CD4-positive, CD25-positive, alpha-beta regulatory T cell (primary cell): ENCODE results near the gene ZNG1B. TPM values are rescaled to one million over a fixed set of nuclear protein-coding genes. Genes with fewer than 3 reads are reported as not detected.
"Not testable (repeated sequence)": the region's sequence is repeated elsewhere in the genome, so short reads cannot be mapped to it uniquely, and the experiment has no call there.

Source experiments
- ATAC-seq, 2 donors: fragments of 150-1000 bp; cut with Tn5 transposase; one replicate each; pipeline ENCODE4 v1.10.0; 2021; ENCODE audit warnings: low read depth in 2 of 2, moderate number of reproducible peaks in 2 of 2, moderate library complexity in 1 of 2
- DNase-seq, 3 donors: peaks; one replicate each; pipeline versions ENCODE4 v3.0.0 to v3.0.0-alpha.2; 2012 to 2022; ENCODE audit warnings: mixed read lengths in 1 of 3
- H3K27ac ChIP-seq: one replicate; pipeline ENCODE4 v1.7.0; 2013; ENCODE audit warnings: mild to moderate bottlenecking, low read length; ENCODE audit not compliant: insufficient read depth, poor library complexity, severe bottlenecking
- H3K27me3 ChIP-seq: one replicate; pipeline ENCODE4 v1.7.0; 2013; ENCODE audit warnings: low read length; ENCODE audit not compliant: control insufficient read depth, insufficient read depth
- H3K36me3 ChIP-seq: one replicate; pipeline ENCODE4 v1.7.0; 2013; ENCODE audit warnings: mild to moderate bottlenecking, low read length, moderate library complexity; ENCODE audit not compliant: control insufficient read depth, insufficient read depth
- H3K4me1 ChIP-seq: 2 replicates; pipeline ENCODE4 v1.7.0; 2013; ENCODE audit warnings: mild to moderate bottlenecking, low read length; ENCODE audit not compliant: insufficient read depth, control insufficient read depth, poor library complexity, severe bottlenecking
- H3K4me3 ChIP-seq: one replicate; pipeline ENCODE4 v1.7.0; 2013; ENCODE audit warnings: low read depth, mild to moderate bottlenecking, low read length, moderate library complexity
- H3K9me3 ChIP-seq, 2 experiments: 1 replicate in 1 of 2; 2 replicates in 1 of 2; pipeline ENCODE4 v1.7.0; 2013; ENCODE audit warnings: low read length in 2 of 2, mild to moderate bottlenecking in 1 of 2, moderate library complexity in 1 of 2; ENCODE audit not compliant: control insufficient read depth in 2 of 2
- H3K27ac Mint-ChIP-seq, 3 donors: one replicate each; pipeline ENCODE4 v1.8.0; 2020 to 2022; ENCODE audit warnings: mild to moderate bottlenecking in 3 of 3, mixed read lengths in 3 of 3, moderate library complexity in 2 of 3
- H3K27me3 Mint-ChIP-seq: one replicate; pipeline ENCODE4 v1.8.0; 2022; ENCODE audit warnings: mild to moderate bottlenecking, mixed read lengths
- H3K36me3 Mint-ChIP-seq: one replicate; pipeline ENCODE4 v1.8.0; 2020; ENCODE audit warnings: mixed read lengths
- H3K4me1 Mint-ChIP-seq, 4 donors: one replicate each; pipeline ENCODE4 v1.8.0; 2020 to 2022; ENCODE audit warnings: mixed read lengths in 4 of 4, mild to moderate bottlenecking in 1 of 4
- H3K4me3 Mint-ChIP-seq, 4 donors: one replicate each; pipeline ENCODE4 v1.8.0; 2020 to 2022; ENCODE audit warnings: mild to moderate bottlenecking in 4 of 4, mixed read lengths in 4 of 4, moderate library complexity in 3 of 4
- H3K9me3 Mint-ChIP-seq, 7 donors: one replicate each; pipeline ENCODE4 v1.8.0; 2020 to 2022; ENCODE audit warnings: mixed read lengths in 7 of 7, mild to moderate bottlenecking in 3 of 7, moderate library complexity in 2 of 7
- polyA plus RNA-seq, 4 donors: library from polyadenylated mRNA; unstranded; fragments of 300-500 nt; fragmentation: Illumina TruSeq; gene quantifications; one replicate each; pipeline ENCODE4 v1.2.3, GENCODE V29; 2021
- total RNA-seq: library from RNA; stranded (reverse); gene quantifications from one replicate; pipeline ENCODE4 v1.2.3, GENCODE V29; 2022

Gene ZNG1B
- total and polyA plus RNA-seq, 5 donors from 2014 or later = 22.2 to 35.5 (median 32.8) TPM

DNA sequence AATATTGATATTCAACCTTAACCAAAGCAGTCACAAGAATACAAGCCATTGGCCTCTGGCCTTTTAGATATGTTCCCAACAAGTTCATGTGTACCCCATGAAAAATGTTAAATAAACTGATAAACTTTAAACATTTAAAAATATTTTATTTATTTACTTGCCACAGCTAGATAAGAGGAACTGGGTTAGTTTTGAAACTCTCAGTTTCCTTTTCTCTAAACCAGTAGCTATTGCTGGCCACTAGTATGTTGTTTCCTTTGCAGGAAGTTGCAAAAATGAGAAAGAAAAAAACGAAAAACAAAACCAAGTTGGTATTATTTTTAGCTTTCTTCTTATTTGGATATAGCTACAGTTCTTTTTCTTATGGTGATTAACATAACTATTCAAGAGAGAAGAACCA, 5.7 kb upstream of the ZNG1B start:
- H3K4me1 Mint-ChIP-seq, ATAC-seq, H3K27ac ChIP-seq, H3K4me1 ChIP-seq, H3K9me3 Mint-ChIP-seq, H3K27me3 ChIP-seq, H3K27ac Mint-ChIP-seq, H3K36me3 ChIP-seq, H3K9me3 ChIP-seq, H3K36me3 Mint-ChIP-seq, H3K4me3 Mint-ChIP-seq, H3K4me3 ChIP-seq: not testable (repeated sequence)
- DNase-seq = peak in 2 of 3 donors; percentile 5 to 63
- H3K27me3 Mint-ChIP-seq = peaks cover 10% of the 10 kb centered on the region

DNA sequence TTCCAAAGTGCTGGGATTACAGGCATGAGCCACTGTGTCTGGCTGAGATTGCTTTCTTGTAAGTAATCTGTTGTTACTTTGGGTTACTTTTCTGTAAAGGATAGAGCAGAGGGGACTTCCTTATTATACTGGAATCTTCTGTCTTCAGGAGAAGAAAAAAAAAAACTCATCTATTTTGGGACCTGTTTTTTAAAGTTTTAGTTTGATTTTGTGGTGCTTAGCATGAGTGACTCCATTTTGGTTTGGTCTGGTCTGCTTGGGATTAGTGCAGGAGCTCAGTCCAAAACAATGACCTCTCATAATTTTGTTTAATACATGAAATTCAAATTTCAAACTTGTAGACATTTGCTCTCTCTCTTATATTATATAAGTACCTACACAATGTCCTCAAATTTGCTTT, 4.0 kb upstream of the ZNG1B start:
- not testable (repeated sequence) for H3K4me1 ChIP-seq, H3K9me3 Mint-ChIP-seq, H3K36me3 Mint-ChIP-seq

DNA sequence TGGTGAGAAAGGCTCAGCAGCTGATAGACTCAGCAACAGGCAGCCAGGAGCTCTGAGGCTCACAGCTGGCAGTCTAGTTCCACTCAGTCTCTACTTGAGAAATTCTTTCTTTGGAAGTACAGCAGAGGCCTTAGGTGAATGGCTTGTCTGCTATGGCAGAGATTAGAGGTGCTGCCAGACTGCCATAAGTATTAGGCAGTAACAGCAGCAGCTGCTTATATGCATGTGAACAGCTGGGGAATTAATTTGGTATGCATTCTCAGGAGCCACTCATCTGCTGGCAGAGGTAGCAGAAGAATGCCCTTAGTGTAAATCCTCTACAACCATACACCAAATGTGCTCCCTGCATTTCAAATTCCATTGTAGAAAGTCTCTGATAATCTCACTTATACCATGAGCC, 28.3 kb downstream of the ZNG1B start:
- not testable (repeated sequence) for H3K27me3 Mint-ChIP-seq, H3K27ac Mint-ChIP-seq, H3K9me3 Mint-ChIP-seq, H3K4me1 ChIP-seq, H3K36me3 Mint-ChIP-seq, H3K36me3 ChIP-seq, H3K4me3 Mint-ChIP-seq, H3K4me1 Mint-ChIP-seq, H3K27me3 ChIP-seq, ATAC-seq, DNase-seq, H3K9me3 ChIP-seq, H3K27ac ChIP-seq, H3K4me3 ChIP-seq

More for the DNA sequence above, 4.0 kb upstream of the ZNG1B start:
- H3K36me3 ChIP-seq, ATAC-seq, H3K4me3 Mint-ChIP-seq, H3K27me3 ChIP-seq, H3K27ac Mint-ChIP-seq, H3K27ac ChIP-seq, DNase-seq, H3K4me1 Mint-ChIP-seq, H3K9me3 ChIP-seq, H3K4me3 ChIP-seq, H3K27me3 Mint-ChIP-seq: not testable (repeated sequence)

DNA sequence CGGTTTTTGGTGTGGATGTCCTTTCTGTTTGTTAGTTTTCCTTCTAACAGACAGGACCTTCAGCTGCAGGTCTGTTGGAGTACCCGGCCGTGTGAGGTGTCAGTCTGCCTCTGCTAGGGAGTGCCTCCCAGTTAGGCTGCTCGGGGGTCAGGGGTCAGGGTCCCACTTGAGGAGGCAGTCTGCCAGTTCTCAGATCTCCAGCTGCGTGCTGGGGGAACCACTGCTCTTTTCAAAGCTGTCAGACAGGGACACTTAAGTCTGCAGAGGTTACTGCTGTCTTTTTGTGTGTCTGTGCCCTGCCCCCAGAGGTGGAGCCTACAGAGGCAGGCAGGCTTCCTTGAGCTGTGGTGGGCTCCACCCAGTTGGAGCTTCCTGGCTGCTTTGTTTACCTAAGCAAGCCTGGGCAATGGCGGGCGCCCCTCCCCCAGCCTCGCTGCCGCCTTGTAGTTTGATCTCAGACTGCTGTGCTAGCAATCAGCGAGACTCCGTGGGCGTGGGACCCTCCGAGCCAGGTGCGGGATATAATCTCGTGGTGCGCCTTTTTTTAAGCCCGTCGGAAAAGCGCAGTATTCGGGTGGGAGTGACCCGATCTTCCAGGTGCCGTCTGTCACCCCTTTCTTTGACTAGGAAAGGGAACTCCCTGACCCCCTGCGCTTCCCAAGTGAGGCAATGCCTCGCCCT, 39.3 kb downstream of the ZNG1B start:
- H3K27ac Mint-ChIP-seq, H3K4me1 ChIP-seq, ATAC-seq, H3K9me3 ChIP-seq, H3K27me3 Mint-ChIP-seq, H3K4me3 Mint-ChIP-seq, H3K27ac ChIP-seq, H3K36me3 Mint-ChIP-seq, H3K27me3 ChIP-seq, H3K36me3 ChIP-seq, H3K9me3 Mint-ChIP-seq, H3K4me1 Mint-ChIP-seq, DNase-seq, H3K4me3 ChIP-seq: not testable (repeated sequence)

DNA sequence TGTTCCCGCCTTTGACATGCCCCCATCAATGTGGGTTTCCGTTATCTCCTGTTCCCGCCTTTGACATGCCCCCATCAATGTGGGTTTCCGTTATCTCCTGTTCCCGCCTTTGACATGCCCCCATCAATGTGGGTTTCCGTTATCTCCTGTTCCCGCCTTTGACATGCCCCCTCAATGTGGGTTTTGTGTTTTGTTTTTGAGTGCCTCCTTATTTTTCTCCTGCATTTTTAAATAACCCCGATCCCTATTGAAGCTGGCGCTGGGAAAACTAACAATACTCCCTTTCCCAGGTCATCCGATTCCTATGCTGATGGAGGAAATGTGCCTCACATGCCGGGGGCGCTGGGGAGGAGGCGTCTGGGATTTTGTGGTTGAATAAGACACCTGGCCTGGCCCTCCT, 59.0 kb downstream of the ZNG1B start:
- not testable (repeated sequence) for H3K27me3 ChIP-seq, H3K9me3 ChIP-seq, H3K4me3 ChIP-seq, H3K9me3 Mint-ChIP-seq, H3K36me3 Mint-ChIP-seq, H3K27ac ChIP-seq, H3K4me1 ChIP-seq, H3K27ac Mint-ChIP-seq, H3K36me3 ChIP-seq, DNase-seq, H3K27me3 Mint-ChIP-seq, ATAC-seq, H3K4me3 Mint-ChIP-seq
- H3K4me1 Mint-ChIP-seq = peaks cover 0 to 17% (median 1%) of the 10 kb centered on the region in 4 donors

DNA sequence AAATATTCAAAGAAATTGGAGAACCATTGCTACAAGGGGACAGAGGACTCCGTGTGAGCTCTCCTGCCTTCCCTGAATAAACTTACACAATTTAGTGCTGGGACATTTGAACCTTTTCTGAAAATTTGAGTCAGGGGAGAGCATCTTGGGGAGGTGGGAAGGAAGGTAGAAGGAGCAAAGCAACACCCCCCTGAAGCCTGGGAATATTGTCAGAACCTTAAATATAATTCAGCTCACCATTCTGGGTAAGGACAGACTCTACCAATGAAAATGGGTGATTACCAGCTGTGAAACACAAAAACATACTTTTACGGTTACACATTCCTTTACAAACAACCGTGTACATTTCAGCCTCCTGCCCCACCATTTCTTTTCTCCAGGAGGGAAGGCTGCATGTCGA, 60.9 kb downstream of the ZNG1B start, which contains the start of gene FOXD4L1:
TSS of gene FOXD4L1 (plus strand) at position 301 of the 400 bp plus-strand sequence. CDS start 592 bp downstream, outside the sequence.
- not testable (repeated sequence) for H3K9me3 Mint-ChIP-seq, DNase-seq, ATAC-seq, H3K27ac Mint-ChIP-seq, H3K27ac ChIP-seq, H3K27me3 ChIP-seq, H3K9me3 ChIP-seq, H3K36me3 ChIP-seq, H3K4me3 ChIP-seq, H3K36me3 Mint-ChIP-seq
- Mint-ChIP-seq H3K4me3 (peak within 1 kb of the TSS in 3 of 4 donors; percentile 52 to 79 (median 69)), H3K27me3 (peaks cover 11% of the 10 kb centered on the region), H3K4me1 (peaks cover 5 to 29% (median 5%) of the 10 kb centered on the region in 4 donors)
- peaks cover 12% of the 10 kb centered on the region for H3K4me1 ChIP-seq

DNA sequence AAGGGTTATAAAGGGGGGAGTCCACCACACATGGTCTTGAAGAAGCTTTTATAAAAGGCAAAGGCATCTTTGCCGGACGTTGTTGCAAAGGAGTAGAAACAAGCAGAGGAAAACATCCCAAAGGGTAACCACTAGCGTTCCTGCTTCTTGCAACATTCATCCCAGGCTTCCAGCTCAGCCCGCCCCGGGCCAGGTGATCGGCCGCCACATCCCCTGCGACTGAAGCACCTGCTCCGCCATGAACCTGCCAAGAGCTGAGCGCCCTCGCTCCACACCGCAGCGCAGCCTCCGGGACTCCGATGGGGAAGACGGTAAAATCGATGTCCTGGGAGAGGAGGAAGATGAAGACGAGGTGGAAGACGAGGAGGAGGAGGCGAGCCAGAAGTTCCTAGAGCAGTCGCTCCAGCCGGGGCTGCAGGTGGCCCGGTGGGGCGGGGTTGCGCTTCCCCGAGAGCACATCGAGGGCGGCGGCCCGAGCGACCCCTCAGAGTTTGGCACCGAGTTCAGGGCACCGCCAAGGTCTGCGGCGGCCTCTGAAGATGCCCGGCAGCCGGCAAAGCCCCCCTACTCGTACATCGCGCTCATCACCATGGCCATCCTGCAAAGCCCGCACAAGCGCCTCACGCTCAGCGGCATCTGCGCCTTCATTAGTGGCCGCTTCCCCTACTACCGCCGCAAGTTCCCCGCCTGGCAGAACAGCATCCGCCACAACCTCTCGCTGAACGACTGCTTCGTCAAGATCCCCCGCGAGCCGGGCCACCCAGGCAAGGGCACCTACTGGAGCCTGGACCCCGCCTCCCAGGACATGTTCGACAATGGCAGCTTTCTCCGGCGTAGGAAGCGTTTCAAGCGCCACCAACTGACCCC, 61.8 kb downstream of the ZNG1B start:
- H3K27ac ChIP-seq, H3K36me3 Mint-ChIP-seq, H3K27me3 ChIP-seq, H3K27ac Mint-ChIP-seq, H3K36me3 ChIP-seq, ATAC-seq, H3K9me3 ChIP-seq, H3K9me3 Mint-ChIP-seq, H3K4me3 ChIP-seq: not testable (repeated sequence)
- Mint-ChIP-seq H3K27me3 (peaks cover 15% of the 10 kb centered on the region), H3K4me3 (peak overlapping the region in 3 of 4 donors; percentile 52 to 79 (median 69)), H3K4me1 (peaks cover 5 to 32% (median 5%) of the 10 kb centered on the region in 4 donors)
- DNase-seq = peak in 1 of 3 donors; percentile 28
- peaks cover 15% of the 10 kb centered on the region for H3K4me1 ChIP-seq
